ENCODE data around the gene GMCL1.

GRCh38 chr2:69828938-69829255, 563 bp upstream of the GMCL1 start:
- TF ChIP-seq CTCF (IDR thresholded peaks at IDR 0.05) (no peak), POLR2AphosphoS5 (IDR thresholded peaks at IDR 0.05; ENCODE audit: low read depth, low read length) (no peak)

All from Panc1 (cell line).